GM18498 (cell line): ENCODE results near the gene DTHD1.

ENCODE experiments used
- ATAC-seq: cut with Tn5 transposase; IDR thresholded peaks from one replicate; pipeline ENCODE4 v1.9.1; 2021; ENCODE audit warnings: mild to moderate bottlenecking, moderate library complexity; ENCODE audit not compliant: unreplicated experiment

DTHD1 gene

GRCh38 chr4:36269101-36269500 lies 12.3 kb upstream of the DTHD1 start:
- no peak for ATAC-seq

GRCh38 chr4:36269533-36270173 lies 11.8 kb upstream of the DTHD1 start:
- ATAC-seq, result no peak

GRCh38 chr4:36273276-36273675 lies 8.1 kb upstream of the DTHD1 start:
- no peak for ATAC-seq

- ATAC-seq, result no peak
Measured at GRCh38 chr4:36274158-36274557, 7.3 kb upstream of the DTHD1 start.

GRCh38 chr4:36277533-36277932 lies 3.9 kb upstream of the DTHD1 start:
- no peak for ATAC-seq

GRCh38 chr4:36278789-36279188 lies 2.6 kb upstream of the DTHD1 start:
- no peak for ATAC-seq

GRCh38 chr4:36280555-36280954 lies 861 bp upstream of the DTHD1 start:
- ATAC-seq, result no peak

- ATAC-seq, result no peak
Measured at GRCh38 chr4:36282503-36283030, 1.2 kb downstream of the DTHD1 start.

GRCh38 chr4:36283912-36284465 lies 2.6 kb downstream of the DTHD1 start:
- no peak for ATAC-seq

GRCh38 chr4:36285784-36286480 lies 4.5 kb downstream of the DTHD1 start:
- ATAC-seq, result peak; percentile 99

GRCh38 chr4:36286481-36286871 lies 5.1 kb downstream of the DTHD1 start:
- no peak for ATAC-seq

GRCh38 chr4:36288731-36289426 lies 7.5 kb downstream of the DTHD1 start:
- no peak for ATAC-seq

- ATAC-seq, result no peak
Measured at GRCh38 chr4:36290641-36291040, 9.2 kb downstream of the DTHD1 start.

GRCh38 chr4:36292556-36293188 lies 11.3 kb downstream of the DTHD1 start:
- ATAC-seq, result no peak

GRCh38 chr4:36301127-36301526 lies 19.7 kb downstream of the DTHD1 start:
- ATAC-seq, result no peak

GRCh38 chr4:36303426-36304137 lies 22.2 kb downstream of the DTHD1 start:
- peak; percentile 83 for ATAC-seq

GRCh38 chr4:36304138-36304681 lies 22.8 kb downstream of the DTHD1 start:
- peak; percentile 32 for ATAC-seq

- ATAC-seq, result no peak
Measured at GRCh38 chr4:36308150-36308549, 26.7 kb downstream of the DTHD1 start.

- ATAC-seq, result no peak
Measured at GRCh38 chr4:36310216-36310615, 28.8 kb downstream of the DTHD1 start.

GRCh38 chr4:36310793-36311192 lies 29.4 kb downstream of the DTHD1 start:
- ATAC-seq, result peak; percentile 75
